Head of caudate nucleus (tissue), 42 donors: ENCODE measurements around the gene ATP6V1G1.

Experiments
- DNase-seq, 42 donors: peaks; one replicate each; pipeline versions ENCODE4 v3.0.0 to v3.0.0-alpha.2; 2020 to 2021; ENCODE audit warnings: mixed read lengths in 7 of 42
- intact Hi-C: fragments of 100-400 bp; cut with DNase I; formaldehyde crosslinking; loops from one replicate; pipeline ENCODE4 v1.15.0; 2022

ATP6V1G1 gene

DNA sequence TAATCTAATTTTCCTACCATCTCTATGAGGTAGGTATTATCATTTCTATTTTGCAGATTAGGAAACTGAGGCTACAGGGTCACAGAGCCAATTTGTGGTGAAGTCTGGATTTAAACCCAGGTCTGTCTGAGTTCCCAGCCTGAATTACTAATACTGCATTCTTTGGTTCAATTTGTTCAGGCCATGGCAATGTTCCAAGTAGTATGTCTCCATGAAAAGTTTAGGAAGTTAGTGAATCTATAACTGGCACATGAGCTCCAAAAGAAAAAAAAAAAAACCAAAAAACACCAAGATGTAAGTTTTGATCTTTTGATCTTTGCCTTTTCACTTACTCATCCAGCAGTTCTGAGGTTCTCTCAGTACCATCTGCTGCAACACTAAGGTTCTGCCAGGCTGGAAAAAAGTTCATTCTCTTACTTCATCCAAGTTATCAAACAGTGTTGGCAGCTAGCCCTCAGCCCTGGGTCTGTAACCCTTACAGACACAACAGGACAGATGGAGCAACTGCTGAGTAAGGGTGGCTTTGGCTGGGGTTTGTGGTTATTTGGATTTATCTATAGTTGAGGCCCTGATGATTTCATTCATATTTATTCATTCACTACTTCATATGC lies 19.1 kb downstream of the ATP6V1G1 start:
- intact Hi-C loops: no loop called here
- no peak for DNase-seq

DNA sequence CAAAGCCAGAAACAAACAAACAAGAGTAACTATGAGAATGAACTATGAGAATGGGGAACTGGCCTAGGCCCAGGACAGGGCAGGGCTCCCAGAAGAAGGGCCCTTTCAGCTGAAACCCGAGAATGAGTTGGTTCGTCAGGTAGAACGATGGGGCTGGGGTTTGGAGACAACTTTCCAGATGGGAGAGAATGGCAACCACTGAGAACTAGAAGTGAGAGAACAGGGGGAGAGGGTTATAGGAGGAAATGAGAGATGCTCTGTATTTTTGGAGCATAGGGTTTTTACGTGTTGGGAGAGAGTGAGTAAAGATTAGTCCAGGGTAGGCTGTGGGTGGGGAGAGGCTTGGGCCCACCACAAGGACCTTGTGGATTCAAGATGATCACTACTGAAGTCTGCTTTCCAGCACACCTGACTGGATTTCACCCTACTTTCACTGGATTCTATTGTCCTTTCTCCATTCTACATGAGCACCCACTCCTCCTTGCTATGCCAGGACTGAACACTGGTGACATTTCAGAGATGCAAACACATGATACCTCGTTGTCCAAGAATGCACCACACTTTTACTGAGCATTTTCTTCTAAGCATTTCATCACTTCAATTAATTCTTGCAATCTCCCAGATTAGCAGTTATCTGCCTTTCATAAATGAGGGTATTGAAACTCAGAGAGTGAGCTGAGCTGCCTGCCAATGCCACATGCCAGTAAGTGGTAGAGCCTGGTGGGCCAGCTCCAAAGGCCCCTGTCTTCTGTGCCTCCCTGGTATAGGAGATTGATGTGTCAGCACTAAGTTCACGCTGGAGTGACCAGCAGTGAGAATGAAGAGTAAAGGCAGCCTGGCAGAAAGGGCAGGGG lies 20.3 kb downstream of the ATP6V1G1 start:
- DNase-seq: no peak
- intact Hi-C loops: no loop called here

DNA sequence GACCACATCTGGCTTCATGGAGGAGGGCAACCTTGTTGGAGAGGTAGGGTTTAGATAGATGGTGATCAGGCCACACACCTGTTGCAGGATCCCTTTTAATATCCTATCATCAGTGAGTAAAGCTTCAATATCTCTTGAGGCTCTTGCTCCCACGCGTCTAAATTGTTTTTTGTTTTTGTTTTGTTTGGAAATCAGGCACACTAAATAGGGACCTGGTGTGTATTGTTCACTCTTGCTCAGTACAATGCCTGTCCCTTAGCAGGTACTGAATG lies 20.9 kb downstream of the ATP6V1G1 start:
- DNase-seq: no peak
- intact Hi-C loops: no loop called here

DNA sequence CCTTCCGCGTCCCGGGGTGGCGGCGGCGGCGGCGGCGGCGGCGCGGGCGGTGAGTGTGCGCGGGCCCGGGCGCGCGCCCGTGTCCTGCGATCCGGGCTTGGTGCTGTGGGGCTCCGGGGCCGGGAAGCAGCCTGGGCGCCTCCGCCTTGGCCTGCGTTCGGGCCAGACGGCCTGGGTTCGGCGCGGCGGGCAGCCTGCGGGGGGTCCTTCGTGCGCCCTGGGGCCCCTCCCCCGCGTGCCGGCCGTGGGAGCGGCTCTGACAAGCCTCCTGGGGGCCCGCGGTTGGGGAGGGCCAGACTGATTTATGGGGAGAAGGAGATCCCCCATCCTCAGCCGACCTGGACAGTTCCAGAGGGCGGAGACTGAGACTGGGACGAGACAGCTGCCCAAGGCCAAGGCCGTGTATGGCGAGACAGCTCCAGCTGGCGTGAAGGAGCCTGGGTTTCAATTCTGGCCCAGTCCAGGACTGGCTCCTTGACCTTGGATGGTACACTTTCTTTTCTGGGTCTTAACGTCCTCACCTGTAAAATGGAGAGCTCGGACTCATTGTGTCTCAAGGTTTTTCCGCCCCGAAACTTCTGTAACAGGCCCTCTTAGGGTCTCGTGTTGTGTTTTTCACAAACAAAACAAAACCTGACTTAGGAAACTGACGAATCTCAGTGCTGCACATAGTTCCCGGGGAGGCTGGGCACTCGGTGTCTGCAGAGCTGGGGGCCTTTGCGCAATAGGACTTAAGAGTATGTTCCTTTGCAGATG lies 24.1 kb downstream of the ATP6V1G1 start:
- peak in 41 of 42 donors; percentile 25 to 77 (median 54) for DNase-seq
- intact Hi-C loops: no loop called here

DNA sequence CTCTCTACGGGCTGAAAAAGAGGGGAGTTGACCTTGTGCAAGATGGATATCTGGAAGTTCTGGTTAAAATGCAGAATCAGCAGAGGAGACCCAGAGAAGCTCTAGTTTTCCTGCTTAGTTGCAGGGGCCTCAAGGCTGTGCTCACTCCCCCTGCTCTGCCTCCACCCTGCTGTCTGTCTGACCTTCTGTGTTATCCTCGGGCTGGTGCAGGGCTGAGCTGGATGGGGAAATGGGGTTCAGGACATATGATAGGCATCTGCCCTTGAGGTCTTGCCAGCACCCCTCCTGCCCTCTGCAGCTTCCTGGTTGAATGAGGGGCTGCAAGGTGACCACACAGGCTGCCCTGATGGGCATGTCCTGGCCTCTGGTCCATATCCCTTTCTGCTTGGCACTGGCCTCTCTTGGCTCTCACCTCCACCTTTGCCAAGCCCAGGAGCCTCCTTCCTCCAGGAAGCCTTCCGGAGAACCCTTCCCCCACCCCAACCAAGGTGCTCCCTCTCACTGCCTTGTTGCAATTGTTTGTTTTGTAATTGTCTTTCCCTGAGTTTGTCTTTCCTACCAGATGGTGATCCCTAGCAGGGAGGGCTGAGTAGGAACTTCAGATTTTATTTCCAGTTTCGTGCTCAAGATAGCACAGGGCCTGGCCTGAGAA lies 24.8 kb downstream of the ATP6V1G1 start:
- peak in 2 of 42 donors; percentile 21 to 29 for DNase-seq
- intact Hi-C loops: no loop called here

DNA sequence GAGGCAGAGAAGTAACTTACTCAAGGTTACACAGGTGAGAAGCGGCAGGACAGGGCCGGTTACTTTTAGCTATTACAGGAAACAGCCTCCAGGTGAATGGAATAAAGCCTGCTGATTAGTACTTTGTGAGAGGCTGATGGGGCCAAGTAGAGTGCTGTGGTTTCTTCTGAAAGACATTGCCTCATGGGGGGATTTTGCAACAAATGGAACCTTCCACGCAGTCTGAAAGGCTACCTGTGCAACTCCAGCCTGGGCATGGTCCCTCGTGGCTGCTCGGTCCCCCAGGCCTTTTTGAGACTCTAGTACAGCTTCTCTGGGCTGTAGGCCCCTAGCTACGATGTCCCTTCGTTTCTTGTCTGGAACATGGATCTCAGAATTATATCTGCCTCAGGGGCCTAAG lies 25.5 kb downstream of the ATP6V1G1 start:
- intact Hi-C loops: no loop called here
- DNase-seq: no peak

DNA sequence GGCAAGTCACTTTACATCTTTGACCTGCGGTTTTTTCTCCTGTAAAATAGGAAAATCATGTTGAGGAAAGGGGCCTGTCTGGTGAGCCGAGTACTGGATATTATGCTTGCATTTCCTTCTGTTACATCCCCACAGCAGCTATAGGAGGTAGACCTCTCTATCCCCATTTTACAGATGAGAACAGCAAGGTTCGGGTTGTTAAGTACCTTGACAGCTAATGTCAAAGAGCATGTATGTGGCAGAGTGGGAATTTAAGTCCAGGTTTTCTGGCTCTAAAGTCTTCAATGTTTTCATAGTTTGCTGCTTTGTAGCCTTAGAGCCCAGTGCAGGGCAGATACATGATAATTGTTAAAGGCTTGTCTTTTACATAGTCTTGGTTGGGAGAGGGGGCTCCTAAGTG lies 26.4 kb downstream of the ATP6V1G1 start:
- DNase-seq: no peak
- intact Hi-C loops: no loop called here

DNA sequence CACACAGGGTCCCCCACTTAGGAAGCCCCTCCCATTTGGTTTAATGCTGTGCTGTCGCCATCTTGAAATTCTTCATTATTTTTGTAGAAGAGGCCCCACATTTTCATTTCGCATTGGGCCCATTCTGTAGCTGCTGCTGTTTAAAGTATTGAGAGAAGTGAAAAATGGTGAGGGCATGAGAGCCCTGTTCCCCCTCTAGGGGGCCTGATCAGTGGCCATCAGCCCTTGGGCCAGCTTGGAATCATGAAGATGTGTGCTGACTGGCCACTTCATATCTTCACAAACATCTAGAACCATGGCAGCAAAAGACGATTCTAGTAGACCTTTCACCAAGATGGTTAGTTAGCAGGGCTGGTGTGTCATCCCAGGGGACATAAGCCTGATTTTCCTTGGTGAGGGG lies 26.8 kb downstream of the ATP6V1G1 start:
- intact Hi-C loops: no loop called here
- no peak for DNase-seq

DNA sequence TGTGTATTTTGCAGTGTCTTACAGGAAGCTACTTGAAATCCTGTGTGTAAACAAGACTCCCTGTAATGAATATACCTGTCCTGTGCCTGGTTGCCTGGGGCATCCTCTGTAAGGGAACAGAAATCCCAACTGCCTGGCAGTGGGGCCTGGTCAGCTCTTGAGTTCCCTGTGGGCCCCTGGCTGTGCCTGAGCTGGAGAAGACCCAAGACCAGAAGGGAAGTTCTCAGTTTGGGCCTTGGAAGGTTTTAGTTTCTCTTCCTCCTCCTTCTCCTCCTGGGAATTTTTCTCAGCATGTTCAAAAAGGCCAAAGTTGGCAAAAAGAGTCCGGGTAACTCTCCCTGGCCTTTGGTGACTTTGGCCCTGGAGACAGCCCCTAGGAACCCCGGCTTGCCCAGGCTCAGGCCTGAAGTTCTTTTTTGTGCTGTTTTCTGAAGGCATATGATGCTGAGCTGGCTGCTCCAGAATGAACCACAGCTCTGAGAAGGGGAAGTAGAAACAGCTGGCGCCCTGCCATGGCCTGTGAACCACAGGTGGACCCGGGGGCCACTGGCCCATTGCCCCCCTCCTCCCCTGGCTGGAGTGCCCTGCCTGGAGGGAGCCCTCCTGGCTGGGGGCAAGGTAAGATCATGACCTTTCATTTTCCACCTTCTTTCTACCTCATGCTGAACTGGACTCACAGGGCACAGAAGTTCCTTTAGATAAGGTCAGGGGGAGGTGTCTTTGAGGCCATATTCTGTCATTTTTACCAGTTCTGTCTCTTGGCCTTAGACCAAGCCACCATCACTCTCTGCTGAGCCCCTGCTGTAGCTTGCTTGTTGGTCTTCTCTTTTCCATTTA lies 29.3 kb downstream of the ATP6V1G1 start:
- peak in 41 of 42 donors; percentile 12 to 70 (median 40) for DNase-seq
- intact Hi-C loops: no loop called here

DNA sequence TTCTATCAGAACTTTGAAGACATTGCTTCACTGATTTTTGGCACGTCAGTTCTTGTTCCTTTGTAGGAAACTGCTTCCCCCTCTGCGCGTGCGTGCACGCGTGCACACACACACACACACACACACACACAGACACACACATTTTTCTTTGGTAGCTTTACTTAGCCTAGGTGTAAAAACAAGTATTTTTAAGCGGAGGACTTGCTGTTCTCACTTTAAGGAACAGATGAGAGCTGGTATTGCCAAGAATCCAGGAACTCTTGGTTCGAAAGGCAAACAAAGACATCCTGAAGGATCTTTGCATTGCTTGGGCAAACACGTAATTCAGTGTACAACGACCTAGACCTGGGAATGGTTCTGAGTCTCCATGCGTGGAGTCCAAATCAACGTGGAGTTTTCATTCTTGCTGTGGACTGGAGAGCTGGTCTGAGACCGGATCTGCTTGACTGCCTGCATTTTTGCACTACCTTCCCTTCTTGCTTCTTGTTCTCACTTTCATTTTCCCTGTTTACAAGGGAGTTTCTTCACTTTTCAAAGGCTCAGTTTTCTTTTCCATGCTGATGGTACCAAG lies 31.7 kb downstream of the ATP6V1G1 start:
- no peak for DNase-seq
- intact Hi-C loops: no loop called here

DNA sequence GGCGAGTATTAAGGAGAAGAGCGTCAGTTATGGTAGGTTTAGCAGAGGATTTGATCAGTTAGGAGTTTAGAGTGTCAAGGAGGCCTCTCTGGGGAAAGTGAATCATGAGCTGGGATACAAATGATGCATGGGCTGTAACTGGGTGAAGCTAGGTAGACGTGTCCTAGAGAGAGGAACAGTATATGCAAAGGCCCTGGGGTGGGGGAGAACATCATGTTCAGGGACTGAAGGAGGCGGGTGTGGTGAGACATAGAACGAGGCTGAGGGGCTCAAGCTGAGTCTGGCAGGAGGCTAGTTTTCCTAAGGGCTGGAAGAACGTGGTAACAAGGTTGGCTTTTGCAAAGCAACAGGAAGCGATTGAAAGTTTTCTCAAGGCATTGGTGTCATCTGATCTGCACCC lies 34.0 kb downstream of the ATP6V1G1 start:
- no peak for DNase-seq

DNA sequence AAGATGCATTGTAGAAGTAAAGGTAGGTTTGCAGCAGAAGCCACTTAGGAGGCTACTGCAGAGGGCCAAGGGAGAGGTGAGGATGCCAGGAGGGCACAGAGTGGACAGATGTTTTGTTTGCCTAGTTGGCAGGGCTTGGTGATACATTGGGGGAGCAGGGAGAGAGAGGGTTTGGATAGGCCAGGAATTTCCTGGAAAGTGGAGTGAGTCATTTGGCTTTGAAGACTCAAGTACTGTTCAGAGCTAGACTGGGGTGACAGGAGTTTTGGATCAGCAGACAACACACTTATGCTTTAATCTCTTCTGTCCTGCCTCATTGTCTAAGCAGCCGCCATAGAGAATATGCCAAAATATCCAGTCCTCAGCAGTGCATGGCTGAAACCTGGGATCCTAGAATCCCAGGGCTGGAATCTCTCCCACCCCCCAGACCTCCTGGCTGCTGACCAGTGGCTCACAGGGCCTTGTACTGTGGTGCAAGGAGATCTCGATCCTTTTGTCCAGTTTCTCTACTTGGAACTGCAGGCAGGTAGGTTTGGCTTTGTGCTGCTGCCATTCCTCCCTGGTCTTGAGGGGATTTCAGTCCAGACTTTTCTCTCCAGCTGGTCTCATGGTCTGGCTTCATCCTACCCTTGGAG lies 34.5 kb downstream of the ATP6V1G1 start:
- DNase-seq: no peak
- intact Hi-C loops: no loop called here

More for the DNA sequence above, 34.0 kb downstream of the ATP6V1G1 start:
- intact Hi-C loops: no loop called here

DNA sequence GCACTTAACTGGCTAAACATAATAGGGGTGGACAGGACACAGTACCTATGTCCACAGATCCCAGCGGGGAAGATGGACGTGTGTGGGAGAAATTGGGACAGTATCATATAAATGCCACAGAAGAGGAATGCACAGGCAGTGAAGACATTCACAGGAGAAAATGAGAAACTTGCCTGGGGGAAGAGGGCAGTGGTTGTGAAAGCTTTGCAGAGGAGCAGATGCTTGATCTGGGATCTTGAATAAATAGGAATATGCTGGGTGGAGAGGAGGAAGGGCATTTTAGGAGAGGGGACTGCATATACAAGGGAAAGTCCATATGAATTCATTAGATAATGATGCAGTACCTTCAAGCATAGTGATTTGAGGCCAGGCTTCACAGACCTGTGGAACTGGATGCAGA lies 37.1 kb downstream of the ATP6V1G1 start:
- DNase-seq: no peak

DNA sequence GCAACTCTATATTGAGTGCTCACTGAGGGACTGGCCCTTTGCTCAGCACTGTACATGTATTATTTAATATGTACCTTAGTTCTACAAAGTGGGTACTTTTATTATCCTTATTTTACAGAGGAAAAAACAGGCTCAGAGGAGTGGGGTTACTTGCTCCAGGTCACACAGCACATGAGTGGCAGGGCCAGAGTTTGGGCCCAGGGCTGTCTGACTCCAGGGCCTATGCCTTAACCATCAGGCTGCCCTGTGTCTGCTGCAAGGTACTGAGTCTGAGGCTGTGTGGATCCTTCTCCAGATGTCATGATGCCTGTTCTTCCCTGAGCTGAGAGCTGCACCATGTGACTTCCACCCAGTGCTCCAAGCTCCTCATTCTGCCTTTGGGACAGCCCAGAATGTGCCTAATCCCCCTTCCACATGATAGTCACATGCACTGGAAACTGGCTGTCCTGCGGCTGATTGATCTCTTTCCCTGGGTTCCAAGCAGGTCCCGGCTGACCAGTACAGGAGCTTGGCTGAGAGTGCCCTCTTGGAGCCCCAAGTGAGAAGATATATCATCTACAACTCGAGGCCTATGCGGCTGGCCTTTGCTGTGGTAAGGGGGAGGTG lies 38.9 kb downstream of the ATP6V1G1 start:
- no peak for DNase-seq
- intact Hi-C loops: no loop called here

More for the DNA sequence above, 37.1 kb downstream of the ATP6V1G1 start:
- intact Hi-C loops: no loop called here

DNA sequence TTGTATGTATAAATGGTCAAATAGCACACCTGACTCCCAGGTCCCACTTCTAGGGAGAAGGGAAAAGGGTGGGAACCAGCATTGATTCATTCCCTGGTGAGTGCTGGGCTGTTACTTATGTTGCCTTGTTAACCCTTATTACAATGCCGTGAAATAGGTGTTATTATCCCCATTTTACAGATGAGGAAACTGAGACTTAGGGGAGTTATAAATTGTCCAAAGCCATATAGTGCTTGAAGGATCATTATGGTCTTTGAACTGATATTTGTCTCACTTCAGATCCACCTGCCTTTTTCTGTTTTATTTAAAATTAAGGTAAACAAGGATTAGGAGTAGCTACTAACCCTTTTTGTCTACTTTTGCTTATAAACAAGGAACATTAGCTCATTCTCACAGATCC lies 40.0 kb downstream of the ATP6V1G1 start:
- DNase-seq: no peak
- intact Hi-C loops: no loop called here

DNA sequence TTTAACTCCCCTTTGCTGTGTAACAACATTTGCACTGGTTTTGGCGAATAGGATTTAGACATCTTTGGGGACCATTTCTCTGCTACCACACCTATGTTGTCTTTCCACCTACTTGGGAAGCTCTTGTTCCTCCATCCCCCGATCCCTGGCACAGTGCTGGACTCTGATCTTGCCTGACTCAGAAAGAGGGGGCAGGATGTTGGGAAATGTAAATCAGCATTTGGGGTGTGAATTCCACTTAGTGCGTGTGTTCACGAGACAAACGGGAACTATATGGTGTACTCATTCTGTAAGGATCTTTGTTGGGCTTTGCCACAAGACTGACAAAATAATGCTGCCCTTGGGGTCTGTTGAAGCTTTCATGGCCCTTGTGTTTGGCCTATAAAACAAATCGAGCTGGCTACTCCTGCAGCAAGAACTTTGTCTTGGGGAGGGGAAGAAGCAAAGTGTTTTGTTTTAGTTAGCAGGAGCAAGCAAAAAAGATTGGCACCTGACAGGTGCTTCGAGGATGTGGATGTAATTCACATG lies 42.1 kb downstream of the ATP6V1G1 start:
- no peak for DNase-seq
- intact Hi-C loops: no loop called here

DNA sequence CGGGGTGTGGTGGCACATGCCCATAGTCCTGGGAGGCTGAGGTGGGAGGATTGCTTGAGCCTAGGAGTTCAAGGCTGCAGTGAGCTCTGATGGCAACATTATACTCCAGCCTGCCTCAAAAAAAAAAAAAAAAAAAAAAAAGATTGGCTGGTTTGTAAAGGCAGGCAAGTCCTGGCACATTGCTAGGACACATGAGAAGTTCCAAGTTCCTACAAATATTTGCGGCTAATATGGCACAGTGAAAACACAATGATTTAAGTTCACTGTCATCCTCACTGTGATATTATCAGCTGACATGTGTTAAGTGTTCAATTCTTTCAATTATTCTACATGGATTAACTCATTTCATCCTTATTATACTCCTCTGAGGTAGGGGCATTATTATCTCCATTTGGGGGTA lies 43.6 kb downstream of the ATP6V1G1 start:
- intact Hi-C loops: no loop called here
- no peak for DNase-seq
